Endothelial cell of hepatic sinusoid (primary cell): ENCODE data around the gene JMJD7.

Experiments
- in situ Hi-C: cut with HindIII; loops from 2 replicates; pipeline ENCODE4 v1.10.0; 2017; ENCODE audit warnings: low sequenced_read_pairs

The JMJD7 gene

DNA sequence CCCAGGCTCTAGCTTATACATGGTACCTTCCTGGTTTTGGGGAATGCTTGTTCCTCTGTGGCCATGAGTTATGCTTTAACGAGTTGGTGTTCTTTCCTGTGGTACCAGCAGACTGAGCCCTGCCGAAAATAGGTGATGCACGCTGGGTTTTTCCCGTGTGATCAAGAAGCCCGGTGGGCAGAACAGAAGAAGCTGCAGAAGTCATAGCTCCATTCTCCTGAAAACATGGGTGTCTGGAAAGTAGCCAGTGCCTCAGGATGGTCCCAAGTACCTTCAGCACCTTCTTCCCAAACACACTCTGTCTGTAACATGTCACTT, 28.4 kb upstream of the JMJD7 start:
- in situ Hi-C loops = no loop called here

DNA sequence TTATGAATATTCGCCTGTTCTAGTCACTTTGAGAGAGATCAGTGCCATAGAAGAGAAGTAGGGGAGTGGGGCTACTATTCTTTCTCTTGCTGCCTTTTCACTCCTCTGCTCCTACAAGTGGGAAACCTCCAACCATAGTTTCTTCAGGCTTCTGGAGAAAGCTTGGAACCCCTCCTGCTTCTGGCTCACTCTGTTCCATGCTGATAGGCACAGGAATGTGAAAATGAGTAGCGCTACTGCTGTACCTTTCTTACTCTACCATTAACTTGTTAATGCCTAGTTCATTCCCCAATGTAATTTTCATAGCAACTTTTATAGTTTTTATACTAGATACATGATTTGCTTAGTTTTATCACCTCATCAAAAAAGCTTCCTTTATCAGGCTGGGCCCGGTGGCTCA, 26.7 kb upstream of the JMJD7 start:
- in situ Hi-C loops = loop anchor here (5.0 kb wide), 1 partner anchor 106 kb away; no protein-coding TSS in a partner anchor

- in situ Hi-C loops = loop anchor here (5.0 kb wide), 1 partner anchor 105 kb away; no protein-coding TSS in a partner anchor
Observed at GRCh38 chr15:41801850-41802455, 25.9 kb upstream of the JMJD7 start.

GRCh38 chr15:41804361-41804760, 23.5 kb upstream of the JMJD7 start:
- in situ Hi-C loops = loop anchor here (5.0 kb wide), 1 partner anchor 103 kb away; no protein-coding TSS in a partner anchor

- in situ Hi-C loops = loop anchor here (5.0 kb wide), 1 partner anchor 102 kb away; no protein-coding TSS in a partner anchor
Observed at GRCh38 chr15:41804916-41805666, 22.8 kb upstream of the JMJD7 start.

DNA sequence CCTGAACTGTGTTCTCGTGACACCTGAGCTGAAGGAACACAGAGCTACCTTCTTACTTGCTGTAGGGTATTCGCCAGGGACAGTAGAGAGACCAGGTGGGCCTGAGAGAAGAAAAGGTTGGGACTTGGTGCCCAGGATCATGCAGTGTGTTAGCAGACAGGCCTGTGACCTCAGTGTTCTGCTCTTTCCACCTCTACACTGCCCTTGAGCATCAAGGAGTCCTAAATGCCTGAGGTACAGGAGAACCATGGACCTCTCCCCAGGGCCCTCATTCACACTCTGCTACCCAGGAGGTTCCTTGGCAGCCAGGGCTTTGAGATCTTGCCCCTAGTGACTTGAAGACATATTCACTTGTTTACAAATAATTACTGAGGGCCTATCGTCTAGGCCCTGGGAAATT, 22.2 kb upstream of the JMJD7 start:
- in situ Hi-C loops = no loop called here

- in situ Hi-C loops = no loop called here
Observed at GRCh38 chr15:41806291-41807181, 21.4 kb upstream of the JMJD7 start.

DNA sequence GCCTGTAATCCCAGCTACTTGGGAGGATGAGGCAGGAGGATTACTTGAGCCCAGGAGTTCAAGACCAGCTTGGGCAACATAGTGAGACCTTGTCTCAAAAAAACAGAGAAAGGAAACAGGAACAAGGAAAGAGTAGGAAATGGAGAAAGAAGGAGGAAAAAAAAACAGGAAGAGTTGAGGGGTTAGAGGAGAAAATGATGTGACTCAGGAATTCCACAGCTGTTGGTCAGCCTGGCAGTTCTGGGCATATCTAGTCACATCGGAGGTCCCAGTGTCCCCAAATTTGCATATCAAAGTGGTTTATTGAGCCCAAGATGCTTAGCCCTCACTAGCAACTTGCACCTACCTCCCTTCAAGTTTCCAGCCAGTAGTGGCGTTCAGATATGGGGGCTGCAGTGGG, 18.8 kb upstream of the JMJD7 start:
- in situ Hi-C loops = no loop called here

- in situ Hi-C loops = loop anchor here (5.0 kb wide), 3 partner anchors 32 to 72 kb away; no protein-coding TSS in a partner anchor
Observed at GRCh38 chr15:41809526-41810220, 18.2 kb upstream of the JMJD7 start.

DNA sequence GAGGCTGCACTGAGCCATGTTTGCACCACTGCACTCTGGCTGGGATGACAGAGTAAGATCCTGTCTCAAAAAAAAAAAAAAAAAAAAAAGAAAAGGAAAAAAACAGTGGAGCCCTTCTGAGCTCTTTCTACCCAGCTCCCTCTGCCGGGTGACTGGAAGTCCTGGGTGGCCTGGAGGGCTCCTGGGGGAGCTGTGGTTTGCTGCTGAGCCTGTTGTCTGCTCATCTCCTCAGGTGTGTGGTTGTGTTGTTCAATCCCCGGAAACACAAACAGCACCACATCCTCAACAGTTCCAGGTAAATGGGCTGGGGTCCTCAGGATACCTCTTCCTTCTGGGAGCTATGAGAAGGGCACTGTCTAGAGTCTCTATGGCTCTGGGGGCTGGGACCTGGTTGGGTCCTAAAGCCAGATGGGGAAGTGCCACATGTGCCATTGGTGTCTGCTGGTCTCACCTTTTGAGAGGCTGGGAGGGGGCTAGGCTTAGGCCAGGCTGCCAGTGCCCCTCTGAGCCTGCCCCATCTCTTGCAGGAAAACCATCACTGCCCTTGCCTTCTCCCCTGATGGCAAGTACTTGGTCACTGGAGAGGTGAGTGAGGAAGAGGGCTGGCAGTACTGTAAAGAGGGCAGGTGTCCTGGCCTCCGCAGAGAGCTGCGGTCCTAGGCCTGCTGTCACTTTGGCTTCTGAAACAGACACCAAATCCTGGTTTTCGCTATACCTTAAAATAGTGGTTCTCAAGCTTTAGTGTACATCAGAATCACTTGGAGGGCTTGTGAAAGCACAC, 17.1 kb upstream of the JMJD7 start:
- in situ Hi-C loops = loop anchor here (5.0 kb wide), 3 partner anchors 34 to 74 kb away; no protein-coding TSS in a partner anchor

DNA sequence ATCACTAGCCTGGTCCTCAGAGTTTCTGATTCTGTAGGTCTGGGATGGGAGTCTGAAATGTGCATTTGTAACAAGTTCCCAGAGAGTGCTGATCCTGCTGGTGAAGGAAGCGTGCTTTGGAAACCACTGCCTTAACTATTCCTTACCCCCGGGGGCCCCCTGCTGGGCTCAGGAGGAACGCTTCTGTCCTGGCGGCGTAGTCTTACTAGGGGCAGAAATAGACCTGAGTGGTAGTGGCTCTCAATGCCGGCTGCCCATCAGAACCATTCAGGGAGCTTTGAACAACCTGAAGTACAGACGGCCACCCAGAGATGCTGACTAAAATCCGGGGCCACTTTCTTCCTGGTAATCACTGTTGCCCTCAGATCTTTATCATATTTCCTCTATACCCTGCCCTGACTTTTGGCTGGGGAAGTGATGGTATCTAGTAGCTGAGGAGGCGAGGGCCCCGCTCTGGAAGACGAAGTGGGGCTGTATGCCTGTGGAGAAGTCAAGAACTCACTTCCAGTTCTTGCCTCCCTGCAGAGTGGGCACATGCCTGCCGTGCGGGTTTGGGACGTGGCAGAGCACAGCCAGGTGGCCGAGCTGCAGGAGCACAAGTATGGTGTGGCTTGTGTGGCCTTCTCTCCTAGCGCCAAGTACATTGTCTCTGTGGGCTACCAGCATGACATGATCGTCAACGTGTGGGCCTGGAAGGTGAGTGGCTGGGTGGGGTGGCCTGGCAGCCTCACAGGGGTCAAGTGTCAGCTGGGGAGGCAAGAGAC, 16.3 kb upstream of the JMJD7 start:
- in situ Hi-C loops = loop anchor here (5.0 kb wide), 3 partner anchors 34 to 74 kb away; no protein-coding TSS in a partner anchor

DNA sequence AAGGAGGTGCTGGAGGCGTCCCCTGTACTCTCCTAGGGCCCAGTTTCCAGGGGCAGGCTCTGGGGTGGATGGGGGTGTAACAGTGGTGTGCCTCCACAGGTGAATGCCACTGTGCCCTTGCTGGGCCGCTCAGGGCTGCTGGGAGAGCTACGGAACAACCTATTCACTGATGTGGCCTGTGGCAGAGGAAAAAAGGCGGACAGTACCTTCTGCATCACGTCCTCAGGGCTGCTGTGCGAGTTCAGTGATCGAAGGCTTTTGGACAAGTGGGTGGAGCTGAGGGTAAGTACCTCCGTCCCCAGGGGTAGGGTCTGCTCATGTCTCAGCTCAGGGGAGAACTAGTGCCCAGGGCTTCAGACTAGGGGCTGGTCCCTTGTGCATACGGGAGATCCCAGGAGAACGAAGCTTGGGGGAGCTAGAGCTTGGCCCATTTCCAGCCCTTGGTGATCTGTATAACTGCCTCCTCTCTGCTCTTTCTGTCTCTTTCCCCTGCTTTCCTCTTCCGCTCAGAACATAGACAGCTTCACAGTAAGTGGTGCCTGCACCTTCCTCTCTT, 15.0 kb upstream of the JMJD7 start:
- in situ Hi-C loops = loop anchor here (5.0 kb wide), 3 partner anchors 36 to 76 kb away; no protein-coding TSS in a partner anchor

DNA sequence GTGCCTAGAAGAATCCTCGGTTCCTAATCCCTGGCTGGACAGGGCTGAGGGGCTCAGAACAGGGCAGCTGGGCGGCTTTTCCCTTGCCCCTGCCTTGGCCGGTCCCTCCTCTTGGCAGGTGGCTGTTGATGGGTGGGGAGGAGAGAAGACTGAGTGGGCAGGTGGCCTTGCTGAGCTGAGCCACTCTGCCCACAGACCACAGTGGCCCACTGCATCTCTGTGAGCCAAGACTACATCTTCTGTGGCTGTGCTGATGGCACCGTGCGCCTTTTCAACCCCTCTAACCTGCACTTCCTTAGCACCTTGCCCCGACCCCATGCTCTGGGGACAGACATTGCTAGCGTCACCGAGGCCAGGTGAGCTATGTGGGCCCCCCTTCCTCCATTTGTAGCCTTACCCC, 14.5 kb upstream of the JMJD7 start:
- in situ Hi-C loops = loop anchor here (5.0 kb wide), 3 partner anchors 36 to 76 kb away; no protein-coding TSS in a partner anchor

- in situ Hi-C loops = loop anchor here (5.0 kb wide), 3 partner anchors 37 to 77 kb away; no protein-coding TSS in a partner anchor
Observed at GRCh38 chr15:41814534-41814933, 13.4 kb upstream of the JMJD7 start.

- in situ Hi-C loops = no loop called here
Observed at GRCh38 chr15:41816788-41817187, 11.1 kb upstream of the JMJD7 start.

DNA sequence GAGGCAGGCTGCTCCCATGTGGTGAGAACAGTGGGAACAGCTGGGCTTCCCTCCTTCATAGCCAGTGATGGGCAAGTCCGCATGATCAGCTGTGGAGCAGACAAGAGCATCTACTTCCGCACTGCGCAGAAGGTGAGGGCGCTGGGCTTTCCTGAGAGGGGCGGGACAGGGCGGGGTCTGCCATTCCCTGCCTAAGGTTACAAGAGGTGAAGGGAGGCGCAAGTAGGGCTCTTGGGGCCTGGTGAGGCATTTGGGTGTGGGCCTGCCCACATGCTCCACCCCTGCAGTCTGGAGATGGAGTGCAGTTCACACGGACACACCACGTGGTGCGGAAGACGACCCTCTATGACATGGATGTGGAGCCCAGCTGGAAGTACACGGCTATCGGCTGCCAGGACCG, 10.6 kb upstream of the JMJD7 start:
- in situ Hi-C loops = no loop called here

DNA sequence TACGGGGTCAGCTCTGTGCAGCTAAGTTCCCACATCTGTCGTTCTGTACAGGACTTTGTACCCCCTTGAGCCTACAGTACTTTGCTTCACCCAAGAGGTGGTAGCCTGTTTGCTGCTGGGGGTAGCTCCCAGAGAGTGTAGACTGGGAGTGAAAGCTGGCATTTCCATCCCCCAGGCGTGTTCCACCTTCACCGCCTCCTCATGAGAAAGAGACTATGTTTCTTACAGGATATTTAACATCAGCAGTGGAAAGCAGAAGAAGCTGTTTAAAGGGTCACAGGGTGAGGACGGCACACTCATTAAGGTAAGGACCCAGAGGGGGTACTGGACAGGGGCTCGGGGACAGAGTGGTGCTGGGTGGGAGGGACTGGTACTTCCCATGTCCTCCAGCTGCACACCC, 10.1 kb upstream of the JMJD7 start:
- in situ Hi-C loops = no loop called here

DNA sequence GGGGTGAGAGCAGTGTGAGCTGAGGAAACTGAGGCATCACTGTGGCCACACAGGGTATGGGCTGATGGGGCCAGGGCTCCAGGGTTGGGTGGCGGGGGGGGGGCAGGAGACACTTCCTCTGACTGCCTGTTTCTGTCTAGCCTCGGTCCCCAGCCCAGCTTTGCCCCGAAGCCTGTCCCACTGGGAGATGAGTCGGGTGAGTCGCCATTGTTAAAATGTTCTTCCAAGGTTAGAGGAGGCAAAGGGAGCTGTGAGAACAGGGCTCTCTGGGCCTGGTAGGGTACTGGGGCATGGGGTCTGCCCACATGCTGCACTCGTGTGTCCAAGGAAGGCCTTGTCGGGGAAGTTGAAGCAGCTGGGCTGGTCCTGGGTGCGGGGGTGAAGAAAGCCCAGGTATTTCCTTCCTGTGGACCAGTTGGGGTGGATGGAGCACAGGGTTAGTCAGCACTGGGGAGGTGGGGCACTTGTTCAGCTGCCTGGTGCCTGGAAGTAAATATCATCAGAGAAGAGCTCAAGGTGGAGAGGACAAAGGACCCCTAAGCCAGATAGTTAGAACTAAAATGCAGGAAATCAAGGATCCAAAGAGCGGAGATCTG, 8.3 kb upstream of the JMJD7 start:
- in situ Hi-C loops = no loop called here
